ENCODE measurements around the gene LSAMP. TPM values are rescaled to one million over a fixed set of nuclear protein-coding genes. Genes with fewer than 3 reads are reported as not detected.

Gene LSAMP
- total RNA-seq, 6 experiments from 2014 or later = under 0.01 to 0.22 (median 0.12) TPM; not detected in 1

DNA sequence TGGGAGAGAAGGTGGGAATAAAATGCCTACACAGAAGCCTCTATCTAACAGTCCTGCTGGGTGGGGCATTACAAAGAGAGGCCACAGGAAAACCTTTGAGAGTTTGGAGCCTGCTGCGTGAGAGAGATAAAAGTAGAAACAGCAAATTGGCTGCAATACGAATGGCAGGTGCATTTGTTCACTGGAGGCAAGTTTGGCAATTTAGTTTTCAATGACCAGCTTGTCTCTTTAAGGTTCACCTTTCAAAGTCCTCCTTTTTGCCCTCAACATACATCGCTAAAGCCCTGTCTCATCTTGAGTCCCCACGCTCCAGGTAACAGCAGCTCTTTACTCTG, 405.7 kb downstream of the LSAMP start:
- DNase-seq = no peak
- H3K27ac ChIP-seq = no peak overlapping the region
- H3K9me3 ChIP-seq = no peaks in the 10 kb centered on the region
- intact Hi-C loops (cut with DNase I) = no loop called here
- ATAC-seq = no peak
- TF ChIP-seq, protein P1, sequence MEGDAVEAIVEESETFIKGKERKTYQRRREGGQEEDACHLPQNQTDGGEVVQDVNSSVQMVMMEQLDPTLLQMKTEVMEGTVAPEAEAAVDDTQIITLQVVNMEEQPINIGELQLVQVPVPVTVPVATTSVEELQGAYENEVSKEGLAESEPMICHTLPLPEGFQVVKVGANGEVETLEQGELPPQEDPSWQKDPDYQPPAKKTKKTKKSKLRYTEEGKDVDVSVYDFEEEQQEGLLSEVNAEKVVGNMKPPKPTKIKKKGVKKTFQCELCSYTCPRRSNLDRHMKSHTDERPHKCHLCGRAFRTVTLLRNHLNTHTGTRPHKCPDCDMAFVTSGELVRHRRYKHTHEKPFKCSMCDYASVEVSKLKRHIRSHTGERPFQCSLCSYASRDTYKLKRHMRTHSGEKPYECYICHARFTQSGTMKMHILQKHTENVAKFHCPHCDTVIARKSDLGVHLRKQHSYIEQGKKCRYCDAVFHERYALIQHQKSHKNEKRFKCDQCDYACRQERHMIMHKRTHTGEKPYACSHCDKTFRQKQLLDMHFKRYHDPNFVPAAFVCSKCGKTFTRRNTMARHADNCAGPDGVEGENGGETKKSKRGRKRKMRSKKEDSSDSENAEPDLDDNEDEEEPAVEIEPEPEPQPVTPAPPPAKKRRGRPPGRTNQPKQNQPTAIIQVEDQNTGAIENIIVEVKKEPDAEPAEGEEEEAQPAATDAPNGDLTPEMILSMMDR (IDR thresholded peaks at IDR 0.05) = no peak
- TF ChIP-seq POLR2A (IDR thresholded peaks at IDR 0.05) = no peak
- H3K4me1 ChIP-seq = no peaks in the 10 kb centered on the region
- no peaks in the 10 kb centered on the region for H3K27me3 ChIP-seq
- no peak overlapping the region for H3K4me3 ChIP-seq
- WGBS (ENCODE audit: insufficient coverage, low coverage, low lambda C conversion rate, missing lambda C conversion rate) = 71% methylated on average over 4 of the region's 4 CpGs
- no peaks in the 10 kb centered on the region for H3K36me3 ChIP-seq

DNA sequence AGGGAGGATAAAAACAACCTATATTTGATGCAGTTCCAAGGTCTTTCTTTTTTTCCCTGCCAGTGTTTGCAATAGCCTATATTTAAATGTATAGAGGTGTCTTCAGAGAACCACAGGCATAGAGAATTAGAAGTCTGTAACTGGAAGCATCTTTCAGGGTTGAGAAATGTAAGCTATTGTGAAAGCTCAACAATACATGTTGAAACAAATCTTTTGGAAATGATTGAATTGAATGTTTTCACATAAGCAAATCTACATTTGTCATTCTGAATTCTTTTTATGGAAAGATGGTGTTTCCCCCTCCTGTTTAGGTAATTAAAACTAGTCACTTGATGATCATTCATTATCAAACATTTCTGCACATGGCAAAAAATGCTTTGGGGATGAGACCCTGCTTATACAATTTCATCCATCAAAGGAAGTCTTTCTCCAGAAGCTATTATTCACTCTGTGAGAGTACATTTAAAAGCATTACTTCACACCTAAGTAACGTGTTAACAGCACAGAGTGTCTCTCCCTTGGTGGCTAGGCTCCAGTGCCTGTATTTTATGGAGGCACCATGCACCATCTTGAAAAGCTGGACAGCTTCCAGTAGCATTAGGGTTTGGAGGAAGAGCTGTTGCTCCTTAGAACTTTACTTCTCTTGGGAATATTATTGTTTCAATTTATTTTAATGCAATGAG, 406.2 kb downstream of the LSAMP start:
- no peaks in the 10 kb centered on the region for H3K27me3 ChIP-seq
- intact Hi-C loops (cut with DNase I) = no loop called here
- no peak overlapping the region for H3K4me3 ChIP-seq
- DNase-seq (no peak), ATAC-seq (no peak)
- TF ChIP-seq, protein P1 (IDR thresholded peaks at IDR 0.05) = no peak
- no peak for TF ChIP-seq POLR2A (IDR thresholded peaks at IDR 0.05)
- H3K27ac ChIP-seq = no peak overlapping the region
- WGBS (ENCODE audit: insufficient coverage, low coverage, low lambda C conversion rate, missing lambda C conversion rate) = 40% methylated on average over 1 of the region's 1 CpG
- no peaks in the 10 kb centered on the region for H3K36me3 ChIP-seq
- no peaks in the 10 kb centered on the region for H3K4me1 ChIP-seq
- no peaks in the 10 kb centered on the region for H3K9me3 ChIP-seq

DNA sequence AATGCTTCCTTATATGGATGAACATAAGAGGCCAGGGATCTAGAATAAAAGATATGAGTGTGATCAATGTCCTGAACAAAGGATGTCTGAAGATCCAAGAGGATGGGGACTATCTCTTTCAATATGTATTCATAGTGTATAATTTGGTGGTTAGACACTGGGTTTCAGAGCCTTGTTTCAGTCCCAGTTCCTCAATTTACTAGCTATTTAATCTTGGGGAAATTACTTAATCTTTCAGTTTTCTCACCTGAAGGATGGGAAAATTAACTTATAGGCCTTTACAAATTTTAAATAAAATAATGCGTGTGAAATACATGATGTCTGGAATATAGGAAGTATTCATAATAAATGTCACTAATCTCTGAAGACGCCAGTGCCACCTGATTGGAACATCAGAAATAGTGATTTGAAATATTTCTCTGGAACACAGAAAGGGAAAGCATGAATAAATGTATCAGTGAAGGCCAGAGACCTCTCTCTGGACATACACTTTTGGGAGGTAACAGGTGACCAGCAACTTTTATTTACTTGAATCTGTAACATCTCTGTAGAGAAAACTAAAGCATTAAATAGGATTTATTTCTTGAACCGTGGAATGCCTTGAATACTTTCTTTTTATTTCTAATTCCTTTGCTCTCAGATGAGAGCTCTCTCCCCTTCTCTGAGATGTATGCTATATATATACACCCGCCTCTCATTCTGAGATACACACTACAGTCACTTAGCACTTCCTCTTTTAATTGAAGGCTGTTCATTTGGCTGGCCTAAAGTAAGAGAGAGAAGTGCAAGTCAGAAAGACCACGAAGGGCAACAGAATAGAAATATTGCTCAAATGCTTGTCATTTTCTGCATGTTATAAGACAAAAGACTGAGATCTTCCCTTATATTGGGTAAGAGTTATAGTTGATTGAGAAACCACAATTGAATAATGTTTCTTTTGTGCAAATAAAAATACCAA, 407.1 kb downstream of the LSAMP start:
- no peak overlapping the region for H3K27ac ChIP-seq
- no peak for TF ChIP-seq POLR2A (IDR thresholded peaks at IDR 0.05)
- TF ChIP-seq, protein P1 (IDR thresholded peaks at IDR 0.05) = no peak
- WGBS (ENCODE audit: insufficient coverage, low coverage, low lambda C conversion rate, missing lambda C conversion rate) = 40% methylated on average over 5 of the region's 5 CpGs
- H3K4me1 ChIP-seq = no peaks in the 10 kb centered on the region
- H3K27me3 ChIP-seq = no peaks in the 10 kb centered on the region
- no peaks in the 10 kb centered on the region for H3K9me3 ChIP-seq
- intact Hi-C loops (cut with DNase I) = no loop called here
- no peaks in the 10 kb centered on the region for H3K36me3 ChIP-seq
- DNase-seq (no peak), ATAC-seq (no peak)
- H3K4me3 ChIP-seq = no peak overlapping the region

DNA sequence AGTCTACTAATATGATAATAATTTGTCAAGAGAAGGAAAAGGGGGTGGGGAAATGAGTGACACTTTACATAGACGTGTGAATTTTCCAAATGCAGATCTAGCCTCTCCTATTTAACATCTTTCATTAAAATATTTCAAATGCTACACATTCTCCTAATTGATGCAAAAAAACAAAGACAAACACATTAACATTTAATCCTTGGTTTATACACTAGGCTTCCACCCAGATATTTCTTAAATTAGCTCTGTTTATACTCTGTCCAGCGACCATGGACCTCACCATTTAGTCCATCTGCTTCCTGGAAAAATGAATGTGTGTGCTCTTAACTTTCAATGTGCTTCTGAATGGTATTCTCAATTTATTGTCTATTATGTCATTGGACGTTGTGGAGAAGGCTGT, 409.9 kb downstream of the LSAMP start:
- Histone ChIP-seq H3K9me3 (no peaks in the 10 kb centered on the region), H3K4me1 (no peaks in the 10 kb centered on the region), H3K27ac (no peak overlapping the region), H3K4me3 (no peak overlapping the region), H3K36me3 (no peaks in the 10 kb centered on the region), H3K27me3 (no peaks in the 10 kb centered on the region)
- 28% methylated on average over 3 of the region's 3 CpGs for WGBS (ENCODE audit: insufficient coverage, low coverage, low lambda C conversion rate, missing lambda C conversion rate)
- TF ChIP-seq POLR2A (IDR thresholded peaks at IDR 0.05) = no peak
- TF ChIP-seq, protein P1 (IDR thresholded peaks at IDR 0.05) = no peak
- no peak for DNase-seq
- intact Hi-C loops (cut with DNase I) = no loop called here
- ATAC-seq = no peak
